Measurements from ENCODE around the gene PFKFB3. TPM values are rescaled to one million over a fixed set of nuclear protein-coding genes. Genes with fewer than 3 reads are reported as not detected.
A peak's percentile ranks its signal among the peaks of the same experiment; 100 is the strongest.
"Not testable (repeated sequence)": the region's sequence is repeated elsewhere in the genome, so short reads cannot be mapped to it uniquely, and the experiment has no call there.

The PFKFB3 gene
- total RNA-seq, 1 donor from 2014 or later: 54.9 TPM

GRCh38 chr10:6195846-6196245 lies 6.9 kb upstream of the PFKFB3 start:
- DNase-seq (ENCODE audit: low read depth): no peak
- H3K4me3 ChIP-seq (ENCODE audit: low read depth, low read length): no peak overlapping the region
- TF ChIP-seq CTCF (conservative IDR thresholded peaks at IDR 0.05; ENCODE audit: low read depth, low read length): no peak

- DNase-seq (ENCODE audit: low read depth); H3K4me3 ChIP-seq (ENCODE audit: low read depth, low read length): not testable (repeated sequence)
Measured at GRCh38 chr10:6196524-6196923, 6.2 kb upstream of the PFKFB3 start.

GRCh38 chr10:6197321-6197720 lies 5.4 kb upstream of the PFKFB3 start:
- DNase-seq (ENCODE audit: low read depth): no peak
- no peak for TF ChIP-seq CTCF (conservative IDR thresholded peaks at IDR 0.05; ENCODE audit: low read depth, low read length)
- no peak overlapping the region for H3K4me3 ChIP-seq (ENCODE audit: low read depth, low read length)

GRCh38 chr10:6198171-6198570 lies 4.6 kb upstream of the PFKFB3 start:
- H3K4me3 ChIP-seq (ENCODE audit: low read depth, low read length): no peak overlapping the region
- DNase-seq (ENCODE audit: low read depth): no peak
- no peak for TF ChIP-seq CTCF (conservative IDR thresholded peaks at IDR 0.05; ENCODE audit: low read depth, low read length)

GRCh38 chr10:6199131-6199733 lies 3.5 kb upstream of the PFKFB3 start:
- no peak for DNase-seq (ENCODE audit: low read depth)
- no peak for TF ChIP-seq CTCF (conservative IDR thresholded peaks at IDR 0.05; ENCODE audit: low read depth, low read length)
- no peak overlapping the region for H3K4me3 ChIP-seq (ENCODE audit: low read depth, low read length)

- peak overlapping the region; percentile 60 for H3K4me3 ChIP-seq (ENCODE audit: low read depth, low read length)
- DNase-seq (ENCODE audit: low read depth): no peak
- TF ChIP-seq CTCF (conservative IDR thresholded peaks at IDR 0.05; ENCODE audit: low read depth, low read length): no peak
Measured at GRCh38 chr10:6200440-6200733, 2.3 kb upstream of the PFKFB3 start.

GRCh38 chr10:6200734-6201515 lies 1.8 kb upstream of the PFKFB3 start:
- DNase-seq (ENCODE audit: low read depth): no peak
- peak overlapping the region; percentile 60 for H3K4me3 ChIP-seq (ENCODE audit: low read depth, low read length)
- no peak for TF ChIP-seq CTCF (conservative IDR thresholded peaks at IDR 0.05; ENCODE audit: low read depth, low read length)
